Measurements from ENCODE around the gene FYB1. TPM values are rescaled to one million over a fixed set of nuclear protein-coding genes. Genes with fewer than 3 reads are reported as not detected.

Gene FYB1
- total RNA-seq, 1 experiment from 2014 or later, result 0.42 TPM

- Histone ChIP-seq H3K4me3 (replicated peaks in 1 of 2; ENCODE audit: low read depth in 1 of 2, low read length in 2 of 2) (no peak overlapping the region), H2AFZ (ENCODE audit: low read depth, low read length, poor library complexity, severe bottlenecking) (no peak overlapping the region), H3K79me2 (ENCODE audit: insufficient read depth, low read length) (no peaks in the 10 kb centered on the region), H3K27ac (ENCODE audit: low read depth, low read length) (no peak overlapping the region), H3K4me1 (ENCODE audit: control insufficient read depth in 1 of 2, insufficient read depth in 2 of 2, low read length in 2 of 2) (peaks cover 0 to 16% of the 10 kb centered on the region in 2 experiments; a peak in 3 of 4 replicates), H3K9me3 (ENCODE audit: control insufficient read depth in 1 of 2, insufficient read depth in 1 of 2, low read depth in 1 of 2, low read length in 2 of 2) (no peaks in the 10 kb centered on the region), H3K9me2 (ENCODE audit: insufficient read depth) (no peaks in the 10 kb centered on the region), H3K36me3 (ENCODE audit: control insufficient read depth in 1 of 2, insufficient read depth in 2 of 2, low read length in 2 of 2) (no peaks in the 10 kb centered on the region), H3K27me3 (ENCODE audit: insufficient read depth, low read length) (no peaks in the 10 kb centered on the region), H4K20me1 (ENCODE audit: insufficient read depth) (no peaks in the 10 kb centered on the region), H3K4me2 (ENCODE audit: low read length) (no peak overlapping the region), H3K9ac (ENCODE audit: low read length) (no peak overlapping the region)
- RAD21 ChIA-PET (ENCODE audit: low non-redundant PET in 1 of 2, low total read pairs in 2 of 2, uncharacterized antibody in 2 of 2, unreplicated experiment in 2 of 2), result no interaction called here
- DNase-seq (ENCODE audit: low read depth, low spot score) (no peak), ATAC-seq (no peak)
- no peak for TF ChIP-seq RAD21 (IDR thresholded peaks at IDR 0.05; ENCODE audit: low read depth)
- no peak for TF ChIP-seq YY1 (IDR thresholded peaks at IDR 0.05; ENCODE audit: extremely low read depth, insufficient replicate concordance, low read depth, low read length)
- TF ChIP-seq FOSL1 (IDR thresholded peaks at IDR 0.05; ENCODE audit: low read depth), result no peak
- TF ChIP-seq POLR2AphosphoS5 (IDR thresholded peaks at IDR 0.05; ENCODE audit: low read depth, low read length), result no peak
- no peak for TF ChIP-seq CBX3 (IDR thresholded peaks at IDR 0.05; ENCODE audit: low read depth)
- TF ChIP-seq, protein P1, sequence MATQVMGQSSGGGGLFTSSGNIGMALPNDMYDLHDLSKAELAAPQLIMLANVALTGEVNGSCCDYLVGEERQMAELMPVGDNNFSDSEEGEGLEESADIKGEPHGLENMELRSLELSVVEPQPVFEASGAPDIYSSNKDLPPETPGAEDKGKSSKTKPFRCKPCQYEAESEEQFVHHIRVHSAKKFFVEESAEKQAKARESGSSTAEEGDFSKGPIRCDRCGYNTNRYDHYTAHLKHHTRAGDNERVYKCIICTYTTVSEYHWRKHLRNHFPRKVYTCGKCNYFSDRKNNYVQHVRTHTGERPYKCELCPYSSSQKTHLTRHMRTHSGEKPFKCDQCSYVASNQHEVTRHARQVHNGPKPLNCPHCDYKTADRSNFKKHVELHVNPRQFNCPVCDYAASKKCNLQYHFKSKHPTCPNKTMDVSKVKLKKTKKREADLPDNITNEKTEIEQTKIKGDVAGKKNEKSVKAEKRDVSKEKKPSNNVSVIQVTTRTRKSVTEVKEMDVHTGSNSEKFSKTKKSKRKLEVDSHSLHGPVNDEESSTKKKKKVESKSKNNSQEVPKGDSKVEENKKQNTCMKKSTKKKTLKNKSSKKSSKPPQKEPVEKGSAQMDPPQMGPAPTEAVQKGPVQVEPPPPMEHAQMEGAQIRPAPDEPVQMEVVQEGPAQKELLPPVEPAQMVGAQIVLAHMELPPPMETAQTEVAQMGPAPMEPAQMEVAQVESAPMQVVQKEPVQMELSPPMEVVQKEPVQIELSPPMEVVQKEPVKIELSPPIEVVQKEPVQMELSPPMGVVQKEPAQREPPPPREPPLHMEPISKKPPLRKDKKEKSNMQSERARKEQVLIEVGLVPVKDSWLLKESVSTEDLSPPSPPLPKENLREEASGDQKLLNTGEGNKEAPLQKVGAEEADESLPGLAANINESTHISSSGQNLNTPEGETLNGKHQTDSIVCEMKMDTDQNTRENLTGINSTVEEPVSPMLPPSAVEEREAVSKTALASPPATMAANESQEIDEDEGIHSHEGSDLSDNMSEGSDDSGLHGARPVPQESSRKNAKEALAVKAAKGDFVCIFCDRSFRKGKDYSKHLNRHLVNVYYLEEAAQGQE (IDR thresholded peaks at IDR 0.05; ENCODE audit: low read depth), result no peak
- intact Hi-C loops (cut with micrococcal nuclease), result no loop called here
- POLR2A ChIA-PET, result no interaction called here
- no TSS peak for BruUV-seq (replicated peaks)
- CTCF ChIA-PET, result no interaction called here
These were observed 135.4 kb downstream of the FYB1 start for GRCh38 chr5:39083968-39084367.

- H3K4me1 ChIP-seq (ENCODE audit: control insufficient read depth in 1 of 2, insufficient read depth in 2 of 2, low read length in 2 of 2), result peaks cover 2 to 23% of the 10 kb centered on the region in 2 experiments; a peak in 3 of 4 replicates
- ChIA-PET CTCF (no interaction called here), POLR2A (no interaction called here), RAD21 (ENCODE audit: low non-redundant PET in 1 of 2, low total read pairs in 2 of 2, uncharacterized antibody in 2 of 2, unreplicated experiment in 2 of 2) (no interaction called here)
- intact Hi-C loops (cut with micrococcal nuclease), result no loop called here
- no peak overlapping the region for H3K27ac ChIP-seq (ENCODE audit: low read depth, low read length)
- DNase-seq (ENCODE audit: low read depth, low spot score) (no peak), ATAC-seq (no peak)
- no peaks in the 10 kb centered on the region for H3K9me3 ChIP-seq (ENCODE audit: control insufficient read depth in 1 of 2, insufficient read depth in 1 of 2, low read depth in 1 of 2, low read length in 2 of 2)
- no peak overlapping the region for H3K4me2 ChIP-seq (ENCODE audit: low read length)
- H2AFZ ChIP-seq (ENCODE audit: low read depth, low read length, poor library complexity, severe bottlenecking), result no peak overlapping the region
- TF ChIP-seq ZNF274 (IDR thresholded peaks at IDR 0.05; ENCODE audit: low read depth, low read length) (no peak), YY1 (IDR thresholded peaks at IDR 0.05; ENCODE audit: extremely low read depth, insufficient replicate concordance, low read depth, low read length) (no peak), POLR2A (IDR thresholded peaks at IDR 0.05; ENCODE audit: borderline replicate concordance, extremely low read depth, insufficient read depth, insufficient read length) (no peak), SP1 (IDR thresholded peaks at IDR 0.05; ENCODE audit: low read depth) (no peak), CEBPB (IDR thresholded peaks at IDR 0.05; ENCODE audit: low read depth) (no peak), FOSL1 (IDR thresholded peaks at IDR 0.05; ENCODE audit: low read depth) (no peak), POLR2AphosphoS5 (IDR thresholded peaks at IDR 0.05; ENCODE audit: low read depth, low read length) (no peak)
- H3K79me2 ChIP-seq (ENCODE audit: insufficient read depth, low read length), result no peaks in the 10 kb centered on the region
- no peaks in the 10 kb centered on the region for H4K20me1 ChIP-seq (ENCODE audit: insufficient read depth)
- no TSS peak for BruUV-seq (replicated peaks)
- no peaks in the 10 kb centered on the region for H3K9me2 ChIP-seq (ENCODE audit: insufficient read depth)
- H3K4me3 ChIP-seq (replicated peaks in 1 of 2; ENCODE audit: low read depth in 1 of 2, low read length in 2 of 2), result no peak overlapping the region
- no peak overlapping the region for H3K9ac ChIP-seq (ENCODE audit: low read length)
- no peaks in the 10 kb centered on the region for H3K27me3 ChIP-seq (ENCODE audit: insufficient read depth, low read length)
- no peaks in the 10 kb centered on the region for H3K36me3 ChIP-seq (ENCODE audit: control insufficient read depth in 1 of 2, insufficient read depth in 2 of 2, low read length in 2 of 2)
These were observed 136.4 kb downstream of the FYB1 start for GRCh38 chr5:39082995-39083394.

Data from HCT116 (cell line).